Measurements from ENCODE around the gene PRSS33. TPM values are rescaled to one million over a fixed set of nuclear protein-coding genes. Genes with fewer than 3 reads are reported as not detected.

The PRSS33 gene
- polyA plus RNA-seq, 1 donor from 2014 or later, result not detected

DNA sequence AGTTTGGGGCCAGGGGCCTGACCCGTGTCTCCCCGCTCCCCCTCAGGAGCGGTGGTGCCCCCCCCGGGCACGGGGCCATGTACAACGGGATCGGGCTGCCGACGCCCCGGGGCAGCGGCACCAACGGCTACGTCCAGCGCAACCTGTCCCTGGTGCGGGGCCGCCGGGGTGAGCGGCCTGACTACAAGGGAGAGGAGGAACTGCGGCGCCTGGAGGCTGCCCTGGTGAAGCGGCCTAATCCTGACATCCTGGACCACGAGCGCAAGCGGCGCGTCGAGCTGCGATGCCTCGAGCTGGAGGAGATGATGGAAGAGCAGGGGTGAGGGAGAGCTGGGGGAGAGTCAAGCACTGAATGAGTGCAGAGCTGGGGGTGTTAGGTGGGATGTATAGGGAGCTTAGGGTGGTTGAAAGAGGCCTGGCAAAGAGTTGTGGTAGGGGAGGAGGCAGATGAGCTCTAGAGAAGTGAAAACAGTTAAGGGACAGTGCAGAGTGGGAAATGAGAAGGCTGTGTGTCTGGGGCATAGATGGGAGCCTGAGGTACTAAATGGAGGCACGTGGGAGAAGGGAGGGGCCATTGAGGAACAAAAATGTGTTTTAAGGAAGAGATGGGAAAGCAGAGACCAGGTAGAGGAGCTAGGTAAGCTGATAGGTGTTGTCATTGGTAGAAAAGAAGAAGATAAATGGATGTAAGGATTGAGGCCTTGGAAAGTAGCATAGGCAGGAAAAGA lies 30.9 kb downstream of the PRSS33 start:
- H3K4me3 Mint-ChIP-seq, result peak overlapping the region in 2 of 4 donors; percentile 25 to 91
- H3K36me3 Mint-ChIP-seq, result peaks cover 10% of the 10 kb centered on the region
- peaks cover 37 to 57% (median 39%) of the 10 kb centered on the region in 3 donors for H3K4me1 Mint-ChIP-seq
- H3K27ac Mint-ChIP-seq, result peak overlapping the region in 2 of 3 donors; percentile 70 to 98
- H3K9me3 Mint-ChIP-seq, result no peaks in the 10 kb centered on the region
- peaks cover 2% of the 10 kb centered on the region for H3K27me3 Mint-ChIP-seq

DNA sequence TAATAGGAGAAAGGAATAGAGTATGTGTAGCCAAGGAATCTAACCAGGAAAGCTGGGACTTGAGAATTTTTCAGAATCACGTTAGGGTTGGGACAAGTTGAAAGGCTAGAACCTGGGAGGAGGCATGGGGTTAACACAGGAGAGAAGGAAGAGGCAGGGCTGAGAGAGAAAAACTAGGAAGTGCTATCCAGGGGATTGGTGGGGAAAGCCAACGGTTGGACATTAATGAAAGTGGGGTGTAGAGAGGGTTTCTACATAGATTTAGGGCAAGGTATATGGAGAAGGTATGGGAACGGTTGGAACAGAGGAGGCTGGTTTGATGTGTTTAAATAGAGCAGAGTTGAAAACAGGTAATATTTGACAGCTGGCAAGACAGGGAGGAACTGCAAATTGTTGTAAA lies 32.2 kb downstream of the PRSS33 start:
- Mint-ChIP-seq H3K4me1 (peaks cover 46 to 54% (median 46%) of the 10 kb centered on the region in 3 donors), H3K27me3 (peaks cover 2% of the 10 kb centered on the region), H3K27ac (peak overlapping the region; percentile 55 to 98 (median 98)), H3K9me3 (no peaks in the 10 kb centered on the region), H3K4me3 (peak overlapping the region; percentile 87 to 97 (median 93)), H3K36me3 (peaks cover 4% of the 10 kb centered on the region)

DNA sequence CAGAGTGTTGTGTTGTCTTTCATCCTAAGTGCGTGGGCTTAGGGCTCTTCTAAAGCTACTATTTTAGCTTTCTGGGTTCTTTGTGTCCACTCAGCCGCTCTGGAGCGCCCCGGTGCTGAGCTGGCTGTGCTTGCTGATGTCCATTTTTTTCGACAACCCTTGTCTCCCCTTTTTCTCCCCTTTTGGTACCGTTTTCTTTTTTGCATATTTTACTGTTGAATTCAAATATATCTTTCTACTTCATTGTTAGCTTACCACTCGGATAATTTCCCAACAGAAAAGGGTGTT lies 33.7 kb downstream of the PRSS33 start:
- Mint-ChIP-seq H3K9me3 (no peaks in the 10 kb centered on the region), H3K36me3 (peaks cover 2% of the 10 kb centered on the region), H3K4me3 (peak overlapping the region; percentile 87 to 97 (median 93)), H3K27ac (peak overlapping the region; percentile 91 to 98 (median 98)), H3K4me1 (peaks cover 46 to 48% (median 46%) of the 10 kb centered on the region in 3 donors), H3K27me3 (peaks cover 2% of the 10 kb centered on the region)

DNA sequence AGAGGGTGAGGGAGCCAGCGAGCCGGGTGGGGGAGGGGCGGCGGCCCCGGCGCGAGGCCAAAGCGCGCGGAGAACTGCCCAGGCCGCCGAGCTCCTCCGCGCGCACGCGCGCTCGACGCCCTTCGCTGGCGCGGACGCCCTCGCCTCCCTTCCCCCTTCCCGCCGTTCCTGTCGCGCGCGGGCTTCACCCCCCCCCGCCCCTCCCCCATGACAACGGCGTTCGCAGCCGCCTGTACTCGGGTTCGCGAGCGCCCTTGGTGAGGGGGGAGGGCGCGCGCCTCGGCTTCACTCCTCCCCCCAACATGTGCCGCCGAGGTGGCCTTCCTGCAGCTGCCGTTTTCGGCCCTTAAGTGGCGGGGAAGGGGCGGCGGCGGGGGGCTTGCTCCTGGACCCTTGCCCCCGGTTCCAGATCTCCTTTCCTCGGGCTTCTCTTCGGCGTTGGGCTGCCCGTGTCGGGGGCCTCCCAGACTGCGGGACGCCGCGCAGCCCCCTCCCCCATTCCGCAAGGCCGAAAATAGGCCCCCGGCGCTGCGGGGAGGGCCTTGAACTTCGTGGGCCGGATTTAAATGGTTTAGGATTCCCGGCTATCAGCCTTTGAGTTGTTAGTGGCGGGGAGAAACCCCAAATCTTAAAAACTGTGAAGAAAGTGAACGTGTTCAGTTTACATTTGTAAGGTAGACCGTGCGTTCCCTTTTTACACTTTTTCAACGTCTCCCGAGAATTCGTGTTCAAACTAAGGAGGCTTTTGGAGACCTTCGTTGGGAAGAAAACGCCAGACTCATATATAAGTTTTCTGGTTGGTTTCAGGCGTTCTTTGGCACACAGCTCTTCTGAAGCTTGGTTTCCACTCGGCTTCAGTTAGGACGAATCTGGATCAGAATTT lies 34.3 kb downstream of the PRSS33 start:
- H3K4me3 Mint-ChIP-seq, result peak overlapping the region; percentile 91 to 99 (median 96)

DNA sequence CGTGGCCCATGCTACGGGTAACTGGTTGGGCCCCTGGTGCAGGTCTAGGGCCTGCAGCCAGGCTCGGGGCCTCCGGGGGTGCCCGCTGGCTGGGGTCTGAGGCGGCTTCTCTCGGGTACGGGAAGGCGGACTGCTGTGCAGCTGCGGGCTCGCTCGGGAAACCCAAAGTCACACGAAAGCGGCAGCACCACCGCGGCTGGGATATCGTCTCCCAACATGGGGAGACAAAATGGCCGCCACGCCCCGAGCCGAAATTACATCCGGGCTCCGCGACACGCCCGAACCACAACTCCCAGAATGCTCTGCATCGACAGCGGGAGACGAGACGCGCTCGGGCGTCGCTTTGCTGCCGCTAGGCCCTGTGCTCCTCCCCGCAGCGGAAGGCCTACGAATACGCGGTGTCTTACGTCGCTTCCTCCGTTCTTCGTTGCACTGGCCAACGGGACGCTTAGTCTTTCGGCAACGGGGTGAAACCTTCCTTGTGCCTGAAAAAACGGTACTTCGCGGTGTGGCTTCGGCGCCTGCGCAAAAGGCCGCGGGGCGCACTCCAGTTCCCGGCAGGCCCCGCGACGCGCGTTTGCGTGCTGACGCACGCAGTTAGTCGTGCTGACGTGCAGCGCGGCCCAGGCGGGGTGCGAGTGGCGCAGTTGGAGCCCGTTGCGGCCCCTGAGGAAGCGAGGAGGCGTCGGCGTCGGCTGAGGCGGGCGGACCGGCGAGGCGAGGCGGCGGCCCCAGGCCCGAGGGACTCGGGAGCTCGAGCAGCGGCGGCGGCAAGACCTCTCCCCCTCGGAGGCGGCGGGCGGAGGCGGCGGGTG lies 35.1 kb downstream of the PRSS33 start, which contains the start of gene SRRM2:
Gene SRRM2, plus strand, starts transcription at position 604 of the 815 bp plus-strand sequence. CDS start 3,727 bp downstream, outside the sequence.
- Mint-ChIP-seq H3K4me3 (peak within 1 kb of the TSS; percentile 91 to 99 (median 97)), H3K27me3 (peaks cover 2% of the 10 kb centered on the region), H3K36me3 (peaks cover 2% of the 10 kb centered on the region), H3K4me1 (peaks cover 40 to 48% (median 42%) of the 10 kb centered on the region in 3 donors), H3K9me3 (no peaks in the 10 kb centered on the region), H3K27ac (peak within 1 kb of the TSS; percentile 98 to 100 (median 99))

More for the DNA sequence above, 34.3 kb downstream of the PRSS33 start:
- Mint-ChIP-seq H3K36me3 (peaks cover 2% of the 10 kb centered on the region), H3K4me1 (peaks cover 43 to 48% (median 46%) of the 10 kb centered on the region in 3 donors), H3K27me3 (peaks cover 2% of the 10 kb centered on the region), H3K9me3 (no peaks in the 10 kb centered on the region), H3K27ac (peak overlapping the region; percentile 98 to 100 (median 99))

DNA sequence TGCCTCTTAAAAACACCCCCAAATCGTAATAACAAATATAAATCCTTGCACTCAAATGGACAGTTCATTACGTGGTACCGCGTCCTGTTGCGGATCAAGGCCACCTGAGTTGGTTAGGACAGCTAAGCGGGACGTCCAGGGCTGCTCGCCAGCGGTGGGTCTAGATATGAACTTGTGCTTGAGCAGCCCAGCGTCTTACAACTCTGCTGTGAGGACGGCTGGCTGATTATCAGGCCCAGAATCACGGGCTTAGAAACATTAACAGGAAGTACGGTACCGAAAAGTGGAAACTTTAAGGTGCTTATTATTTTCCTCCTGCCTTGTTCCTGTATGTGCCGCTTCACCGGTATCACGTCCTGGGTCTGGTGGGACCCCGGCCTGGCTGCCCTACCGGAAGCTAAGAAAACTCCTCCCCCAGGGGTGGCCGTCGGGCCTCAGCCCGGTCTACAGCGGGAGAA lies 35.8 kb downstream of the PRSS33 start:
- Mint-ChIP-seq H3K27me3 (peaks cover 2% of the 10 kb centered on the region), H3K4me1 (peaks cover 35 to 43% (median 39%) of the 10 kb centered on the region in 3 donors), H3K9me3 (no peaks in the 10 kb centered on the region), H3K4me3 (peak overlapping the region; percentile 91 to 99 (median 97)), H3K36me3 (peaks cover 2% of the 10 kb centered on the region), H3K27ac (peak overlapping the region; percentile 98 to 100 (median 99))

DNA sequence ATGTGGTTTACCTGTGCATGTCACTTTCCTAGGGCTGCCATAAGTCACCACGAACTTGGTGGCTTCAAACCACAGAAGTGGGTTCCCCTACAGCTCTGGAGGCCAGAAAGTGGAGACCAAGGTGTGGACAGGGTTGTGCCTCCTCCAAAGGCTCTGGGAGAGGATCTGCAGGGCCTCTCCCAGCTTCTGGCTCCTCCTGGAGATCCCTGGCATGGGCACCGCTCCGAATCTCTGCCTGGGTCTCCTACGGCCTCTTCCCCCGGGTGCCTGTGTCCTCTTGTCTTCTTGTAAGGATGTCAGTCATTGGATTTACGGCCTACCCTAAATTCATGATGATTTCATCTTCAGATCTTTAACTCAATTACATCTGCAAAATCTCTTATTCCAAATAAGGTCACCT lies 37.4 kb downstream of the PRSS33 start:
- H3K4me3 Mint-ChIP-seq, result peak overlapping the region in 1 of 4 donors; percentile 99
- no peaks in the 10 kb centered on the region for H3K9me3 Mint-ChIP-seq
- peak overlapping the region in 1 of 3 donors; percentile 100 for H3K27ac Mint-ChIP-seq
- H3K27me3 Mint-ChIP-seq, result peaks cover 2% of the 10 kb centered on the region
- peaks cover 20 to 32% (median 27%) of the 10 kb centered on the region in 3 donors for H3K4me1 Mint-ChIP-seq
- peaks cover 2% of the 10 kb centered on the region for H3K36me3 Mint-ChIP-seq

DNA sequence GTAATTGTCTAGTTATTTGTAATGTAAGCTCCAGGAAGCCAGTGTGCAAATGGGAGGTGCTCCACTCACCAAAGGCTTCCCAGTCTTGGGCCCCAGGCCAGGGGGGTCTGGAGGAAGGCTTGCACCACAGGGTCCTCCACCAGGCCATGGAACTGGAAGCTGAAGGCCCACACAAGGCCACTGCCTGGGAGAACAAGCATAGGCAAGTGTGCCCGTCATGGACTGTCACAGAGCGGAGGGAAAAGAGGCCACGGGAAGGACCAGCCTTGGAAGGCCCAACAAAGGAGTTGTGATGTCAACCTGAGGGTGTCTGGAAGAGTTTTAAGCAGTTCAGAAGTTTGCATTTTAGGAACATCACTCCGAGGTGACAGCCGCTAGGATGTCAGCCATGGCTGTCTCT lies 37.9 kb downstream of the PRSS33 start:
- Mint-ChIP-seq H3K36me3 (peaks cover 2% of the 10 kb centered on the region), H3K4me1 (peaks cover 17 to 27% (median 22%) of the 10 kb centered on the region in 3 donors), H3K27me3 (peaks cover 2% of the 10 kb centered on the region), H3K4me3 (peak overlapping the region in 1 of 4 donors; percentile 99), H3K9me3 (no peaks in the 10 kb centered on the region), H3K27ac (peak overlapping the region in 1 of 3 donors; percentile 22)

DNA sequence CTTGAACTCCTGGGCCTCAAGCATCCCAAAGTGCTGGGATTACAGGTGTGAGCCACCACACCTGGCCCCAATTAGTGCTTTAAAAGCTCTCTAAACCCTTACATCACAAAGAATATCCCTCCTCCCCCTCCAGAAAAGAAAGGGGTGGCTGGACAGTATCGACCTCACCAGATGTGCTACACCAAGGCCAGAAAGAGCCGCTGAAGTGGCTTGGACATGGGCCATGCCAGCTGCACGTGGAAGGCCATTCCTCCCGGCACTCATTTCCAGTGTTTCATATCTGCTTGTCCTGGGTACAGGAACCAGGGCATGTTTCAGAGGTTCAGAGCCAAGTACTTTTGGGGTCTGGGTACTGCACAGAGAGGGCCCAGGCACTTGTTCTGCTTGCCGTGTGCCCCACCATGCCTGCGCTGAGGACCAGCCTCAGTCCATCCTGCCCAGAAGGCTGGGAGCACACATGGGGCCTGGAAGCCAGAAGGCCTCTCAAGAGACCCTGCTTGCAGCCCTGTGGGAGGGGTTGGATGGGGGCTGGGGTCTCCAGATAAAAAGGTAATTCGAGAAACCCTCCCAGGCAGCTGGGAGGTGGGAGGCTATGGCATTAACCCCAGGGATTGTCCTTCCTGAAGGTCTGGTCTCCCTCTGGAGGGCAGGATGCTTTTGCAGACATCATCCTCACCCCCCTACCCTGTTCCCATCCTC lies 38.5 kb downstream of the PRSS33 start:
- Mint-ChIP-seq H3K27ac (peak overlapping the region in 2 of 3 donors; percentile 60 to 77), H3K36me3 (peaks cover 2% of the 10 kb centered on the region), H3K4me3 (no peak overlapping the region), H3K27me3 (no peaks in the 10 kb centered on the region), H3K4me1 (peaks cover 14 to 22% (median 18%) of the 10 kb centered on the region in 3 donors), H3K9me3 (no peaks in the 10 kb centered on the region)

DNA sequence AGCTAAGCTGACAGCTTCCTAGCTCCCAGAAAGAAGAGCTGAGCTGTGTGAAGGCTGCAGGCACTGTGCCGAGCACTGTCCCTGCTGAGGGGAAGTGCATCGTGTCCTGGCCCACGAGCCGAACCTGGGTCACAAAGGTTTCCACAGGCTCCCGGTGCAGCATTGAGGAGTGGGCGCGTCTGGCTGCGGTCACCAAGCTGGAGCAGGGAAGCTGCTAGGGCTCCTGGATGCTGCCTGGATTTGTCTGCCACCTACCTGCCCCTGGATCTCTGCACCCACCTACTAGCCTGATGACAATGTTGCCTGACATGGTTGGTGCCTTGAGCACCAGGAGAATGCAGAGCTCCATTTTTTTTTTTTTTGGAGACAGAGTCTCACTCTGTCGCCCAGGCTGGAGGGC lies 41.4 kb downstream of the PRSS33 start:
- Mint-ChIP-seq H3K4me1 (peaks cover 0 to 5% (median 3%) of the 10 kb centered on the region in 3 donors), H3K36me3 (no peaks in the 10 kb centered on the region), H3K27ac (no peak overlapping the region), H3K27me3 (no peaks in the 10 kb centered on the region), H3K4me3 (no peak overlapping the region), H3K9me3 (no peaks in the 10 kb centered on the region)

DNA sequence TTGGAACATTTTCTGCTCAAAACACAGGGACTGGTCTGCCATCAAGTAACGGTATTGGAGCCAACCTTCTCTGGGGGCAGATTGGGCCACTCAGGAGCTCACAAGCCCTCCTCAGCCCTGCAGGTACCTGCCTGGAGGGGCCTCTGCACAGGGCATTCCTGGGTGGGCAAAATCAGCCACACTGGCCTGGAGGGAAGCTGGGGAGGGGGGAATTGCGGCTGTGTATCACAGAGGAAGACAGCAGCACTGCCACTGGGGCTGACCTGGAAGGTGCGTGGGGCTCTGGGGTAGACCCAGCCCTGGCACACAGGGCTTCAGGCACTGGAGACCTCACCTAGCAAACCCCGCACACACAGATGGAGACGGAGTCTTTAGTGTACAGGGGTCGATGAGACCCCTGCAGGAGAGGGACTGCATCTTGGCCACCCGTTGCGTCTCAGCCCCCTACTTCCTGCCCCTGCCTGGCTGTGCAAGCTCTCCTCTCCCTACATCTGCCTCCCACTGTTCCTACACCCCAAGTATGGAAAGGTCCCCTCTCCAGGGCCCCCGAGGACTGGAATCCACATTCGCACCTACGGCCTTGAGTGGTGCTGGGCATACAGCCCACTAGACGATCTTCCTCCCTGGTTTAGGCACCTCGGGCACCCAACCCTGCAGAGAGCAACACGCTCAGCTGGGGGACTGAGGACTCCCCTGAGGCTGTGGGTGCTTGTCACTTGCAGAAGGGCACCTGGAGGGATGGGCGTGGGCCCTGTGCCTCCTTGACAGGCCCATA lies 42.1 kb downstream of the PRSS33 start:
- no peak overlapping the region for H3K4me3 Mint-ChIP-seq
- no peaks in the 10 kb centered on the region for H3K9me3 Mint-ChIP-seq
- peak overlapping the region in 1 of 3 donors; percentile 72 for H3K27ac Mint-ChIP-seq
- no peaks in the 10 kb centered on the region for H3K27me3 Mint-ChIP-seq
- H3K4me1 Mint-ChIP-seq, result no peaks in the 10 kb centered on the region
- peaks cover 1% of the 10 kb centered on the region for H3K36me3 Mint-ChIP-seq

DNA sequence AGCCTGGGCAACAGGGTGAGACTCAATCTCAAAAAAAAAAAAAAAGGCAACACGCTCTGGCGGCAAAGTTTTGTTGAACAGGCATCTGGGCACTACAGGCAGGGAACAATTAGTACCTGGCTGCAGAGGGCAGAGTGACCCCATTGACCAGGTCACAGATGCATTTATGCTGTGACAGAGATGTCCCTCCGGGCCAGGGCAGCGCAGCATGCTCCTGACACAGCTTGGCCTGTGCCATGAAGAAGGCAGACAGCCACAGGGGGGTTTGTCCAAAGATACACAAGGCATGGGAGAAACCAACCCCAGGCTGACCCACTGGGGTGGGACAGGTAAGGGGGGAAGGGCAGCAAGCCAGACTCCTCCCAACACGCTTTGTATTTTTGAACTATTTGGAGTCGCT lies 42.6 kb downstream of the PRSS33 start:
- H3K9me3 Mint-ChIP-seq, result no peaks in the 10 kb centered on the region
- H3K27me3 Mint-ChIP-seq, result no peaks in the 10 kb centered on the region
- H3K36me3 Mint-ChIP-seq, result peaks cover 2% of the 10 kb centered on the region
- no peak overlapping the region for H3K27ac Mint-ChIP-seq
- H3K4me1 Mint-ChIP-seq, result no peaks in the 10 kb centered on the region
- H3K4me3 Mint-ChIP-seq, result no peak overlapping the region

DNA sequence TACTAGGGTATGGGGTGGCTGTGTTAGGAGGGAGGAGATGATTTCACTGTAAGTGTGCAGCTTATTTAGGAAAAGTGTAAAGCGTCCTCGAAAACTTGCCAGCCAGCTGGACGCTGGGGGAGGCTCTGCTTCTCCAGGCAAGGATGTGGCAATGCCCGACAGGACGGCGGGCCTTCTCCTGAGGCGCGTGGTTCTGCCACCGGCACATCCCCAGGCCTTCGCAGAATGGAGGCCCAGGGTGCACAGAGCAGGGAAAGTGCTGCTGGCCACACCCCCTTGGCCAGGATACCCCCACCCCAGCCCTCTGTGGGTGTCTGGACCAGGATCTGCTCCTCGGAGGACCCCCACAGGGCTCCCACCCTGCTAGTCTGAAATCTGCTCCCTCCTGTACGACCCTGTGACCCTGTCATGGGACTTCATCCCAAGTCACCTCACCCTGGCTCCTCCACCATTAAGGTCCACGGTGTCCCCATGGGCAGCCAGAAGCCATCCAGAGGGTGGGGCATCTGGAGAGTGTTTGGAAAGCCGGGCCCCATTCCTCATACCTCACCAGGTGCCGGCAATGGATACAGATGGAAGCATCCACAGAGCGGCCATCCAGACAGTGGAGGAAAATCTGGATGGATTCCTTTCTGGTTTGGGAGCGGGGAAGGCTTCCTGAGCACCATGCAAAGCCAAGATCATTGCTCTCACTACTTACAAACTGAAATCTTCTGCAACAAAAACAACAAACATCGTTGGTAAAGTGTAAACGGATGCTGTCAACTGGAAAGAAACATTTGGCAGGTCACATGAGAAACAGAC lies 44.2 kb downstream of the PRSS33 start:
- Mint-ChIP-seq H3K4me3 (peak overlapping the region in 1 of 4 donors; percentile 14), H3K27me3 (no peaks in the 10 kb centered on the region), H3K9me3 (no peaks in the 10 kb centered on the region), H3K27ac (no peak overlapping the region), H3K4me1 (no peaks in the 10 kb centered on the region), H3K36me3 (peaks cover 3% of the 10 kb centered on the region)
